ENCODE results near the gene TSC22D2. TPM values are rescaled to one million over a fixed set of nuclear protein-coding genes. Genes with fewer than 3 reads are reported as not detected.
A peak's percentile ranks its signal among the peaks of the same experiment; 100 is the strongest.

The TSC22D2 gene
- total and polyA plus RNA-seq, 2 donors (not counting 3 experiments of a cell fraction or from before 2014, with no cell fraction given): 7.6 to 43.9 TPM

DNA sequence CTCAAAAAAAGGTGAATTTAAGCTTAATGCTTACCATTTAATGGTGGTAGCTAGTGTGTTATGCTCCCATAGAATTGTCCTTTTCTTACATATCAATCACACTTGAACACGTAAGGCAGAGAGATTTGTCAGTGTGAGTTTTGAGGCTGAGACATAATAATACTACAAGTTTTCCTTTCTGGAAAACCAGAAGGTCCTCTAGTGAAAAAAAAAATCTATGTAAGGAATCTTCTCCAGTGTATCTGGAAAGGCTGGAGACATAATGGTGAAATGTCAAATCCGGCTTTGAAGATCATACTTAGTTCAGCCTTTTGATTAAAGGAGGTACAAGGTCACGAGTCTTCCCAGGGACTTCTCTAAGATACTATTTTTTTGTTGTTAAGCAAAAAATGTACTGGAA lies 3.4 kb downstream of the TSC22D2 start:
- Histone ChIP-seq H3K4me3 (replicated peaks in 1 of 3; ENCODE audit: insufficient read depth in 1 of 3, low read depth in 1 of 3, low read length in 3 of 3) (peak overlapping the region; percentile 43 to 99 (median 80)), H3K4me1 (ENCODE audit: control insufficient read depth, extremely low read depth, insufficient read depth, low read length) (peaks cover 37% of the 10 kb centered on the region), H3K27ac (ENCODE audit: insufficient read depth, low read depth, low read length) (peak overlapping the region; percentile 100), H2AFZ (ENCODE audit: low read depth, low read length) (no peak overlapping the region), H3K27me3 (ENCODE audit: control insufficient read depth in 2 of 2, insufficient read depth in 2 of 2, low read length in 2 of 2) (no peaks in the 10 kb centered on the region), H3K9me1 (replicated peaks; ENCODE audit: control insufficient read depth, extremely low read depth, insufficient read depth, low read length) (no peaks in the 10 kb centered on the region), H3K9ac (replicated peaks; ENCODE audit: extremely low read depth, insufficient read depth, low read length) (peak overlapping the region; percentile 96), H4K20me1 (replicated peaks; ENCODE audit: control insufficient read depth, extremely low read depth, insufficient read depth, low read length) (peaks cover 21% of the 10 kb centered on the region), H3K4me2 (ENCODE audit: insufficient read depth, low read length) (peak overlapping the region; percentile 99), H3K9me3 (replicated peaks; ENCODE audit: control insufficient read depth, insufficient read depth, low read length) (no peaks in the 10 kb centered on the region), H3K36me3 (ENCODE audit: control insufficient read depth in 2 of 2, extremely low read depth in 1 of 2, insufficient read depth in 2 of 2, low read length in 2 of 2) (peaks cover 0 to 6% of the 10 kb centered on the region in 2 experiments), H3K79me2 (ENCODE audit: control insufficient read depth, insufficient read depth, low read length) (peaks cover 76% of the 10 kb centered on the region)
- DNase-seq (ENCODE audit: low read depth, low spot score): no peak
- TF ChIP-seq, protein P1, sequence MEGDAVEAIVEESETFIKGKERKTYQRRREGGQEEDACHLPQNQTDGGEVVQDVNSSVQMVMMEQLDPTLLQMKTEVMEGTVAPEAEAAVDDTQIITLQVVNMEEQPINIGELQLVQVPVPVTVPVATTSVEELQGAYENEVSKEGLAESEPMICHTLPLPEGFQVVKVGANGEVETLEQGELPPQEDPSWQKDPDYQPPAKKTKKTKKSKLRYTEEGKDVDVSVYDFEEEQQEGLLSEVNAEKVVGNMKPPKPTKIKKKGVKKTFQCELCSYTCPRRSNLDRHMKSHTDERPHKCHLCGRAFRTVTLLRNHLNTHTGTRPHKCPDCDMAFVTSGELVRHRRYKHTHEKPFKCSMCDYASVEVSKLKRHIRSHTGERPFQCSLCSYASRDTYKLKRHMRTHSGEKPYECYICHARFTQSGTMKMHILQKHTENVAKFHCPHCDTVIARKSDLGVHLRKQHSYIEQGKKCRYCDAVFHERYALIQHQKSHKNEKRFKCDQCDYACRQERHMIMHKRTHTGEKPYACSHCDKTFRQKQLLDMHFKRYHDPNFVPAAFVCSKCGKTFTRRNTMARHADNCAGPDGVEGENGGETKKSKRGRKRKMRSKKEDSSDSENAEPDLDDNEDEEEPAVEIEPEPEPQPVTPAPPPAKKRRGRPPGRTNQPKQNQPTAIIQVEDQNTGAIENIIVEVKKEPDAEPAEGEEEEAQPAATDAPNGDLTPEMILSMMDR (IDR thresholded peaks at IDR 0.05; ENCODE audit: extremely low read depth in 1 of 2, insufficient read depth in 1 of 2, low read depth in 1 of 2, low read length in 2 of 2): no peak
- TF ChIP-seq JUN (IDR thresholded peaks at IDR 0.05; ENCODE audit: borderline replicate concordance, insufficient read depth, insufficient read length, low read depth) (no peak), POLR2A (IDR thresholded peaks at IDR 0.05; ENCODE audit: low read depth, low read length) (no peak), FOS (IDR thresholded peaks at IDR 0.05; ENCODE audit: borderline replicate concordance, insufficient read depth, low read length) (no peak), POLR2AphosphoS5 (IDR thresholded peaks at IDR 0.05; ENCODE audit: insufficient read depth, low read depth, low read length) (no peak), MYC (IDR thresholded peaks at IDR 0.05; ENCODE audit: low read depth, low read length) (no peak), EZH2 (IDR thresholded peaks at IDR 0.05; ENCODE audit: borderline replicate concordance, low read depth, low read length, severe bottlenecking) (no peak), GATA2 (IDR thresholded peaks at IDR 0.05; ENCODE audit: insufficient read depth, insufficient read length, low read depth, low read length) (no peak)
- TF ChIP-seq, protein P2, sequence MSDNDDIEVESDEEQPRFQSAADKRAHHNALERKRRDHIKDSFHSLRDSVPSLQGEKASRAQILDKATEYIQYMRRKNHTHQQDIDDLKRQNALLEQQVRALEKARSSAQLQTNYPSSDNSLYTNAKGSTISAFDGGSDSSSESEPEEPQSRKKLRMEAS (IDR thresholded peaks at IDR 0.05; ENCODE audit: insufficient read depth, insufficient read length): no peak
- intact Hi-C loops (cut with micrococcal nuclease) (loop anchor here (10.0 kb wide), 1 partner anchor 353 kb away; the partner anchor contains the start of gene SIAH2), dilution Hi-C loops (cut with MboI; ENCODE audit: extremely low pct_ligation_motif_present, low sequenced_read_pairs) (loop anchor here (25.0 kb wide), 1 partner anchor 174 kb away; no protein-coding TSS in a partner anchor)
- no TSS peak for BruUV-seq (replicated peaks)
- FAIRE-seq: no peak
- ChIA-PET POLR2A (interaction anchor here (1.2 kb wide), 1 partner anchor 40 kb away, joined by 4 read pairs; no protein-coding TSS in a partner anchor), CTCF (interaction anchor here (1.0 to 10.0 kb wide), 6 partner anchors 58 to 474 kb away, joined by 3 to 219 read pairs (median 33); no protein-coding TSS in a partner anchor)

Measured in endothelial cell of umbilical vein (primary cell).